K562 (cell line): Measurements from ENCODE around the gene ERFL. TPM values are rescaled to one million over a fixed set of nuclear protein-coding genes. Genes with fewer than 3 reads are reported as not detected.

Source experiments
- ASH1L ChIP-seq: fragments of 450-650 bp; IDR thresholded peaks from 2 replicates; pipeline ENCODE4 v1.6.1; 2018; ENCODE audit warnings: borderline replicate concordance, mild to moderate bottlenecking, low read depth; ENCODE audit not compliant: partially characterized antibody
- COPS2 ChIP-seq: fragments of 450-650 bp; conservative IDR thresholded peaks from 2 replicates; pipeline ENCODE4 v1.6.1; 2016; ENCODE audit warnings: mild to moderate bottlenecking, moderate library complexity
- E2F8 ChIP-seq: fragments of 450-650 bp; IDR thresholded peaks from 2 replicates; pipeline ENCODE4 v1.7.1; 2018; ENCODE audit warnings: mild to moderate bottlenecking, low read depth; ENCODE audit not compliant: partially characterized antibody
- ELF4 ChIP-seq: fragments of 450-650 bp; formaldehyde crosslinking; IDR thresholded peaks from 2 replicates; pipeline ENCODE4 v1.4.0; 2022; ENCODE audit warnings: missing genetic modification characterization
- KDM4B ChIP-seq, 2 experiments: fragments of 450-650 bp in 1 of 2; sonication (generic) in 1 of 2; IDR thresholded peaks; 2 replicates each; pipeline ENCODE4 v1.6.1; 2016 to 2017; ENCODE audit warnings: borderline replicate concordance in 2 of 2, antibody characterized with exemption in 1 of 2, low read depth in 1 of 2, mild to moderate bottlenecking in 1 of 2
- LEF1 ChIP-seq: fragments of 450-650 bp; IDR thresholded peaks from 2 replicates; pipeline ENCODE4 v1.6.1; 2016; ENCODE audit warnings: mild to moderate bottlenecking
- MCM2 ChIP-seq: fragments of 450-650 bp; IDR thresholded peaks from 2 replicates; pipeline ENCODE4 v1.6.1; 2017; ENCODE audit warnings: low read depth, mild to moderate bottlenecking
- MLX ChIP-seq, 2 experiments: fragments of 450-650 bp in 1 of 2; sonication (generic) in 1 of 2; formaldehyde crosslinking; conservative IDR thresholded peaks; 2 replicates each; pipeline versions ENCODE4 v1.4.0 to v1.8.1; 2020 to 2022; ENCODE audit warnings: mild to moderate bottlenecking in 1 of 2, missing genetic modification reagents in 1 of 2
- NCOA2 ChIP-seq, 2 experiments: fragments of 450-650 bp; IDR thresholded peaks; 2 replicates each; pipeline ENCODE4 v1.6.1; 2018; ENCODE audit warnings: mild to moderate bottlenecking in 2 of 2, moderate library complexity in 1 of 2; ENCODE audit not compliant: partially characterized antibody in 2 of 2
- NFATC3 ChIP-seq: fragments of 450-650 bp; IDR thresholded peaks from 2 replicates; pipeline ENCODE4 v1.6.1; 2017; ENCODE audit warnings: mild to moderate bottlenecking
- NR2C2 ChIP-seq, 2 experiments: fragments of 200-800 bp in 1 of 2; sonication (Bioruptor generic) in 1 of 2; sonication (generic) in 1 of 2; formaldehyde crosslinking in 1 of 2; IDR thresholded peaks; 2 replicates each; pipeline versions ENCODE4 v1.6.1 to v1.8.0; 2016 to 2022; ENCODE audit warnings: mild to moderate bottlenecking in 1 of 2, missing compliant biosample characterization in 1 of 2, missing genetic modification characterization in 1 of 2, missing genetic modification reagents in 1 of 2
- RBBP5 ChIP-seq: fragments of 200-600 bp; sonication (generic); IDR thresholded peaks from 2 replicates; pipeline ENCODE4 v1.6.1; 2012; ENCODE audit warnings: borderline replicate concordance, mild to moderate bottlenecking, low read length, control low read depth, inconsistent platforms; ENCODE audit not compliant: insufficient read depth, poor library complexity, severe bottlenecking
- RFX1 ChIP-seq: fragments of 450-650 bp; IDR thresholded peaks from 2 replicates; pipeline ENCODE4 v1.6.1; 2016; ENCODE audit warnings: mild to moderate bottlenecking, moderate library complexity
- RNF219 ChIP-seq: fragments of 250-450 bp; sonication (Bioruptor Pico); IDR thresholded peaks from 2 replicates; pipeline ENCODE4 v1.5.0; 2022; ENCODE audit warnings: mild to moderate bottlenecking
- SMARCC2 ChIP-seq: fragments of 450-650 bp; IDR thresholded peaks from 2 replicates; pipeline ENCODE4 v1.6.1; 2017; ENCODE audit warnings: antibody characterized with exemption, moderate library complexity, mild to moderate bottlenecking, low read depth
- SREBF1 ChIP-seq: fragments of 150-350 bp; IDR thresholded peaks from 2 replicates; pipeline ENCODE4 v1.6.1; 2014; ENCODE audit warnings: antibody characterized with exemption, low read depth, low read length, borderline replicate concordance
- TBP ChIP-seq: optimal IDR thresholded peaks from 2 replicates; pipeline ENCODE3; 2011; ENCODE audit warnings: low read depth, low read length, improper control_type of control experiment
- TSC22D4 ChIP-seq: fragments of 450-650 bp; IDR thresholded peaks from 2 replicates; pipeline ENCODE4 v1.6.1; 2016; ENCODE audit warnings: missing genetic modification characterization, missing biosample characterization, control low read depth
- ZBTB26 ChIP-seq: fragments of 450-650 bp; formaldehyde crosslinking; IDR thresholded peaks from 2 replicates; pipeline ENCODE4 v1.4.0; 2022; ENCODE audit warnings: missing genetic modification characterization
- ZEB2 ChIP-seq: fragments of 450-650 bp; IDR thresholded peaks from 2 replicates; pipeline ENCODE4 v1.6.1; 2016
- ZNF699 ChIP-seq: fragments of 250-450 bp; sonication (Bioruptor Pico); IDR thresholded peaks from 2 replicates; pipeline ENCODE4 v1.8.0; 2021; ENCODE audit warnings: mild to moderate bottlenecking, moderate library complexity; ENCODE audit not compliant: insufficient replicate concordance
- polyA plus RNA-seq, 8 experiments: library from polyadenylated mRNA; depleted of rRNA in 4 of 8; stranded (reverse) in 5 of 8; unstranded in 3 of 8; fragments of >200 nt; fragmentation: Nextera tagmentation in 2 of 8; fragmentation: Illumina TruSeq in 1 of 8; extraction: Ambion mirVana in 2 of 8; extraction: Trizol in 1 of 8; gene quantifications; 2 replicates each; pipeline versions ENCODE4 v1.2.1 to v1.2.3, GENCODE V29; 2011 to 2014; ENCODE audit warnings: inconsistent platforms in 1 of 8, missing spikeins in 1 of 8
- total RNA-seq, 7 experiments: library from RNA; depleted of rRNA in 6 of 7; stranded (reverse); fragments of >200 nt in 6 of 7; fragmentation: Illumina TruSeq in 2 of 7; extraction: Trizol in 2 of 7; gene quantifications; 2 replicates each; pipeline versions ENCODE4 v1.2.1 to v1.2.3, GENCODE V29; 2011 to 2021; ENCODE audit warnings: low replicate concordance in 1 of 7

ERFL gene
- total and polyA plus RNA-seq, 9 of the 15 experiments (the other 6 are each of a cell fraction or from before 2014, with no cell fraction given), result 0.07 to 0.75 (median 0.32) TPM; not detected in 4

GRCh38 chr19:41928754-41929535 is 696 bp upstream of the ERFL start (continued):
- TF ChIP-seq E2F8 (no peak), NR2C2 (CRISPR knock-in tag; IDR thresholded peaks at IDR 0.05) (no peak), NR2C2 (tag; IDR thresholded peaks at IDR 0.05) (no peak), ASH1L (peak; percentile 59), NFATC3 (no peak), SMARCC2 (no peak), RNF219 (no peak), COPS2 (no peak), LEF1 (no peak), RBBP5 (peak; percentile 51), ZEB2 (0 out of 2 replicates have a peak, but pooled peaks have one; percentile 44), NCOA2 (IDR thresholded peaks at IDR 0.05; ENCODE audit: partially characterized antibody in 2 of 2) (no peak), ZBTB26 (peak; percentile 83; the same call in 1 of the 2 replicates), ELF4 (CRISPR knock-in tag) (peak; percentile 63), MCM2 (no peak), TBP (peak; percentile 36), ZNF699 (CRISPR knock-in tag) (no peak), SREBF1 (no peak), KDM4B (IDR thresholded peaks at IDR 0.05; ENCODE audit: borderline replicate concordance in 2 of 2, low read depth in 1 of 2) (no peak), RFX1 (no peak), MLX (CRISPR knock-in tag; conservative IDR thresholded peaks at IDR 0.05) (no peak), TSC22D4 (tag) (no peak)
